H1 (cell line): ENCODE data around the gene ZNF333. TPM values are rescaled to one million over a fixed set of nuclear protein-coding genes. Genes with fewer than 3 reads are reported as not detected.

ENCODE experiments used
- BCL11A ChIP-seq, 2 experiments: IDR thresholded peaks; one replicate each; pipeline ENCODE4 v1.6.1; 2011; ENCODE audit warnings: low read depth in 2 of 2, low read length in 2 of 2, mild to moderate bottlenecking in 2 of 2
- CBX5 ChIP-seq: fragments of 300-800, 300-1000 bp; sonication (generic); IDR thresholded peaks from 2 replicates; pipeline ENCODE4 v1.7.1; 2016; ENCODE audit warnings: antibody characterized with exemption, low read length, low read depth
- EZH2 ChIP-seq: fragments of 200-600 bp; sonication (generic); IDR thresholded peaks from 2 replicates; pipeline ENCODE4 v1.7.1; 2012; ENCODE audit warnings: low read depth, mild to moderate bottlenecking, moderate library complexity, low read length, inconsistent platforms; ENCODE audit not compliant: severe bottlenecking
- GABPA ChIP-seq: IDR thresholded peaks from 2 replicates; pipeline ENCODE4 v1.6.1; 2011; ENCODE audit warnings: mild to moderate bottlenecking, low read length, moderate library complexity, borderline replicate concordance; ENCODE audit not compliant: insufficient read depth
- NANOG ChIP-seq: IDR thresholded peaks from 2 replicates; pipeline ENCODE4 v1.6.1; 2011; ENCODE audit warnings: low read length, low read depth, mild to moderate bottlenecking, inconsistent platforms; ENCODE audit not compliant: insufficient read depth, poor library complexity, severe bottlenecking
- POLR2A ChIP-seq, 2 experiments: IDR thresholded peaks; 1 replicate in 1 of 2; 2 replicates in 1 of 2; pipeline ENCODE4 v1.6.1; 2011; ENCODE audit warnings: low read depth in 2 of 2, low read length in 2 of 2, mild to moderate bottlenecking in 2 of 2; ENCODE audit errors: control extremely low read depth in 1 of 2
- RNF2 ChIP-seq: fragments of 200-900, 300-1000 bp; sonication (generic); IDR thresholded peaks from 2 replicates; pipeline ENCODE4 v1.7.1; 2016; ENCODE audit warnings: borderline replicate concordance, low read depth, mild to moderate bottlenecking, antibody characterized with exemption, low read length; ENCODE audit not compliant: poor library complexity, severe bottlenecking; ENCODE audit errors: missing control alignments
- SUZ12 ChIP-seq: fragments of 200-600 bp; sonication (generic); IDR thresholded peaks from 2 replicates; pipeline ENCODE4 v1.6.1; 2012; ENCODE audit warnings: mild to moderate bottlenecking, inconsistent platforms, low read length, moderate library complexity, mixed read lengths
- TAF7 ChIP-seq: optimal IDR thresholded peaks from 2 replicates; pipeline ENCODE3; 2011; ENCODE audit warnings: low read depth, mild to moderate bottlenecking, inconsistent platforms, low read length, moderate library complexity, borderline replicate concordance
- TCF12 ChIP-seq: IDR thresholded peaks from 2 replicates; pipeline ENCODE4 v1.6.1; 2011; ENCODE audit warnings: low read depth, mild to moderate bottlenecking, low read length
- TEAD4 ChIP-seq: IDR thresholded peaks from 2 replicates; pipeline ENCODE4 v1.6.1; 2012; ENCODE audit warnings: low read depth, low read length, inconsistent platforms, mixed read lengths
- ZNF274 ChIP-seq: IDR thresholded peaks from 2 replicates; pipeline ENCODE4 v1.7.0; 2012; ENCODE audit warnings: low read length, borderline replicate concordance; ENCODE audit errors: extremely low read depth
- polyA plus RNA-seq, 7 experiments: library from polyadenylated mRNA; depleted of rRNA in 3 of 7; stranded (reverse) in 5 of 7; unstranded in 2 of 7; fragments of >200 nt in 5 of 7; fragments of 200-250 nt in 2 of 7; gene quantifications; 1 replicate in 5 of 7; 2 replicates in 1 of 7; 4 replicates in 1 of 7; pipeline versions ENCODE4 v1.2.1 to v1.2.3, GENCODE V29; 2011 to 2013; ENCODE audit warnings: missing spikeins in 2 of 7, mixed read lengths in 2 of 7
- total RNA-seq: library from RNA; stranded (reverse); fragmentation: NEBNext Ultra II Directional; extraction: Animal tissue kit (Norgen Biotek cat#: 25700); gene quantifications from 2 replicates; pipeline ENCODE4 v1.2.1, GENCODE V29; 2021

The ZNF333 gene
- total and polyA plus RNA-seq, 2 of the 8 experiments (the other 6 are each of a cell fraction or from before 2014, with no cell fraction given) = 7.3 to 8.4 TPM

- TF ChIP-seq GABPA (no peak), SUZ12 (no peak), TEAD4 (no peak), EZH2 (no peak), ZNF274 (no peak), TAF7 (no peak), POLR2A (IDR thresholded peaks at IDR 0.05; ENCODE audit: control extremely low read depth in 1 of 2, low read depth in 2 of 2, low read length in 2 of 2) (0 out of 3 replicates have a peak, but pooled peaks of 1 of the 2 experiments have one; percentile 21), TCF12 (0 out of 2 replicates have a peak, but pooled peaks have one; percentile 30), NANOG (no peak), BCL11A (IDR thresholded peaks at IDR 0.05; ENCODE audit: low read depth in 2 of 2, low read length in 2 of 2) (no peak), RNF2 (no peak), CBX5 (no peak)
Observed at GRCh38 chr19:14758816-14759215, 69.0 kb downstream of the ZNF333 start (continued).
